Activated naive CD4-positive, alpha-beta T cell treated with anti-CD3 and anti-CD28 coated beads, Interleukin-2, amount 50 U/mL, for 16 hours (primary cell): ENCODE results near the gene SERPINE1.
"Not testable (repeated sequence)": the region's sequence is repeated elsewhere in the genome, so short reads cannot be mapped to it uniquely, and the experiment has no call there.

ENCODE experiments used
- DNase-seq: peaks from one replicate; pipeline ENCODE4 v3.0.0-alpha.2; 2020

SERPINE1 gene

GRCh38 chr7:101102026-101102425 is 24.9 kb upstream of the SERPINE1 start:
- DNase-seq: no peak

DNA sequence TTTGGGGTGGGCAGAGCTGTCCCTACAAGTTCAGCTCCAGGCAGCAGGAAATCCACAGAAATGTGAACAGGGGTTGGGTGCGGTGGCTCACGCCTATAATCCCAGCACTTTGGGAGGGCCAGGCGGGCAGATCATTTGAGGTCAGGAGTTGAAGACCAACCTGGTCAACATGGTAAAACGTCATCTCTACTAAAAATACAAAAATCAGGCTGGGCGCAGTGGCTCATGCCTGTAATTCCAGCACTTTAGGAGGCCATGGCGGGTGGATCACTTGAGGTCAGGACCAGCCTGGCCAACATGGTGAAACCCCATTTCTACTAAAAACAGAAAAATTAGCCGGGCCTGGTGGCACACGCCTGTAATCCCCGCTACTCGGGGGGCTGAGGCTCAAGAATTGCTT is 23.2 kb upstream of the SERPINE1 start:
- not testable (repeated sequence) for DNase-seq

GRCh38 chr7:101104193-101104713 is 22.7 kb upstream of the SERPINE1 start:
- DNase-seq: no peak

- DNase-seq: no peak
Measured at GRCh38 chr7:101104799-101105198, 22.1 kb upstream of the SERPINE1 start.

GRCh38 chr7:101105248-101105647 is 21.7 kb upstream of the SERPINE1 start:
- DNase-seq: not testable (repeated sequence)

DNA sequence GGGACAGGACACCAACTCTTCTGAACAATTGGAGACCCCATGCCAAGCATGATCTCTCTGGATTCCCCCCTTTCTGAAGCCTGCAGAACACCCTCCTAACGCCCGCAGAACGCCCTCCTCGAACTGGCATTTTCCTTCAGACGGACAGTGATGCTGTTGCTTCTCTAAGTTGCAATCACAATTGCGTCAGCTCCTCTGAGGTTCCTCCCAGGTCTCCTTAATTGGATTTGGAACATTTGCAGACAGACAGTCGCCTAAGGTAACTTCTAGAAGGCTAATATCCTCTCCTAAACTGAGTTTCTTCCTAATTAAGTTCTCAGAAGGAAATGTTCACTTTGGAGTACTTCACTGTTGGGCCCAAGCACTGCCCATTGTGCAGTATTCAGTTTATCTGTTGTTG is 20.5 kb upstream of the SERPINE1 start:
- DNase-seq: no peak

- no peak for DNase-seq
Measured at GRCh38 chr7:101108330-101108857, 18.5 kb upstream of the SERPINE1 start.

DNA sequence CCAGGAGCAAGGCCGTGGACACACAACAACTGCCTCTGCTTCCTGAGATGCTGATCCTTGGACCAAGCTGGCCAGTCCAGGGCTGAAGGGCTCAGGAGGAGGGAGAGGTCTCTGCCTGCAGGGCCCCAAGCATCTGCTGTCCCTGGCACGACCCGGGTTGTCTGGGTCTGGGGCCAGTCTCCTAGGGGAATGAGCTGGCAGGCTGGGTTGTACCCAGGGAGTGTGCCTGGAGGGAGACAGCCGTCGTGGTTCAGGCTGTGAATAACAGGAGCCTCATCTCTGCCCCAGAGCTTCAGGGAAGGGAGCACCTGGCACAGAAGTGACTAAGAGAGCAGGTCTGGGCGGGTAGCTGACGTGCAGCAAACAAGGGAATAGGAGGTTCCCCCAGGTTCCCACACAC is 17.9 kb upstream of the SERPINE1 start:
- DNase-seq: no peak

DNA sequence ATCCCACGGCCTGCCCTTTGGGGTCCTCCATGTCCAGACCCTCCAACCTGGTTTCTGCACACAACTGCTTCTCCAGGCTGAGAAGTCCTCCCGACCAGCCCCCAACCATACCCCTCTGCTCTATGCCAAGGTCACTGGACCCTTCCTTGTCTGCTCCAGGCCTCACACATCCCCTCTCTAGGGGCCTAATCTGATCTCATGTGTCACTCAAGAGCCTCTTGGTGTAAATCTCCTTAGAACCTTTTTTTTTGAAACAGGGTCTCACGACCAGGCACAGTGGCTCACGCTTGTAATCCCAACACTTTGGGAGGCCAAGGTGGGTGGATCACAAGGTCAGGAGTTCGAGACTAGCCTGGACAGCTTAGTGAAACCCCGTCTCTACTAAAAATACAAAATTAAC is 17.5 kb upstream of the SERPINE1 start:
- no peak for DNase-seq

DNA sequence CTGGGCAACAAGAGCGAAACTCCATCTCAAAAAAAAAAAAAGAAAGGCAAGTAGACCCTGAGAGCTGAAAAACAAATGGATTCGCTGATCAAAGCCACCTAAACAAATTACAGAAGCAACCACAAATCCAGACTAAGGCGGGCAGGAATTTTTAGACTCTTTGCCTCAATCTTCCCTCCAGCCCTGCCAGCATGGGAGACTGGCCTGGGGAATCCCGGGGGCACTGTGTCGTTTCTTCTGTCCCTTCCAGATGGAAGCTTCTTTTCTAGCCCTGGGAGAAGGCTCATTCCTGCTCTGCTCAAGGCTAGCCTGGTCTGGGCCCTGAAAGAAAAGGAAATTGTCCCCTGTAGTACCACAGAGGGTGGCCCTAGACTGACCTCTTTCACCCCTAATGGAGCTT is 15.6 kb upstream of the SERPINE1 start:
- DNase-seq: no peak

DNA sequence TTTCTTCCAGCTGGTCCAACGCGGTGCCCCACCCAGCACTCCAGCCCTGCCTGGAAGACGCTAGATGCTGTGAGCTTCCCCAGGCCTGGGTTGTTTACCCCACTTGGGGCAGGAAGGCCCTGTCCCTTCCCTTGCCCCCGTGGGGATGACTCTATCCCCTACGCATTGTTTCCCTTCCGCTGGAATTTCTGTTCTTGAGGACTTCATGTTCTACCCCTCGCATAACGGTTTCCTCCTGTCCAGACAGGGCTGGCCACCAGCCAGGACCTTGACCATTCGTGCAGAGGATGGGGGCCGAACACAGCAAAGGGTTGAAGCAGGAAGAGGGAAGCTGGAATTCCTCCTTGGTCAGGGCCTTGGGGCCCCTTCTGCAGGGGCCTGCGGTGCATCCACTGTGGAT is 14.7 kb upstream of the SERPINE1 start:
- no peak for DNase-seq

- not testable (repeated sequence) for DNase-seq
Measured at GRCh38 chr7:101113140-101113539, 13.8 kb upstream of the SERPINE1 start.

DNA sequence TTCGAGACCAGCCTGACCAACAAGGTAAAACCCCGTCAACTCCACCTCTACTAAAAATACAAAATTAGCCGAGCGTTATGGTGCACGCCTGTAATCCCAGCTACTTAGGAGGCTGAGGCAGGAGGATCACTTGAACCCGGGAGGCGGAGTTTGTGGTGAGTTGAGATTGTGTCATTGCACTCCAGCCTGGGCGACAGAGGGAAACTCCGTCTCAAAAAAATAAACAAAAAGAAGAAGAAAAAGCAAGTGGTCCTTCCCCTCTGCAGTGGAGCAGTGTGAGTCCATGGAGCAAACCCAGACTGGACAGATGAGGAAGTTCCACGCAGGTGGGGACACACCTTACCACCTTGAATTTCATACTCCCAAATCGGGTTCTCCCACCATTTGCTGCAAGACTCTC is 13.1 kb upstream of the SERPINE1 start:
- DNase-seq: no peak

DNA sequence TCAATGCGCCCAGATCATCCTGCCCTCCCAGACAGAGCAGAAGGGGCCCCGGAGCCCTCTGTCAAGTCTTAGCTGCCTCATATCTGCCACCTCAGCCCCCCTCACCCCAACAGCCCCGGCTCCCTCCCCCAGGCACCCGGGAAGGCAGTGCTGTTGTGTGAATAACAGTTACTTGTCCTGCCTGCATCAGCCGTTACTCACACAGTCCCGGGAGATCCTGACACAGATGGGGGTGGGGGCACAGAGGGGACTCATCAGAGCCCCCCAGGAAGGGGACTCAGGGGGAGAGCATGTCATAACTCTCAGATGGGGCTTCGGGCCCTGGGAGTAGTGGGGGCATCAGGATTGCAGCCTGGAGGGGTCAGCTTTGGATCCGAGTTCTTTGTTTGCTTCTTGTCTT is 12.4 kb upstream of the SERPINE1 start:
- no peak for DNase-seq

DNA sequence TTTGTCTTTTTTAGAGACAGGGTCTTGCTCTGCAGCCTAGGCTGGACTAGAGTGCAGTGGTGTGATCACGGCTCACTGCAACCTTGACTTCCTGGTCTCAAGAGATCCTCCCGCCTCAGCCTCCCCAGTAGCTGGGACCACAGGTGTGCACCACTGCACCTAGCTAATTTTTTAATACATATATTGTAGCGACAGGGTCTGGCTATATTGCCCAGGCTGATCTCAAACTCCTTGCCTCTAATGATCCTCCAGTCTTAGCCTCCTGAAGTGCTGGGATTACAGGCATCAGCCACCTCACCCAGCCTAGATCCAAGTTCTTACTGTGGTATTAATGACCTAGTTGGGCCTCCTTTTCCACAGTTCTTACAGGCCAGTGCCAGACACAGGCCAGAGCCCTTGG is 11.7 kb upstream of the SERPINE1 start:
- DNase-seq: no peak

GRCh38 chr7:101116898-101117297 is 10.0 kb upstream of the SERPINE1 start:
- no peak for DNase-seq

DNA sequence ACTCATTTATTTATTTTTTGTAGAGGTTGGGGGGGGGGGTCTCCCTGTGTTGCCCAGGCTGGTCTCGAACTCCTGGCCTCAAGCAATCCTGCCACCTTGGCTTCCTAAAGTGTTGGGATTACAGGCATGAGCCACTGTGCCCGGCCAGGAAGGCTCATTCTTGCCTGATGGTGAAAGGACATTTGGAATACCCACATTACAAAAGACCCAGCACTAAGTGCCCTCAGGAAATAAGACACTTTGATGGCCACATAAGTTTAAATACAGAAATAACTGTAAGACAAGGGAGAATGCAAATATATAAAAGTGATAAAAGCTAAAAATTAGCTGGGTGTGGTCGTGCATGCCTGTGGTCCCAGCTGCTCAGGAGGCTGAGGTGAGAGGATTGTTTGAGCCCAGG is 8.0 kb upstream of the SERPINE1 start:
- no peak for DNase-seq

GRCh38 chr7:101119876-101120275 is 7.0 kb upstream of the SERPINE1 start:
- DNase-seq: no peak

DNA sequence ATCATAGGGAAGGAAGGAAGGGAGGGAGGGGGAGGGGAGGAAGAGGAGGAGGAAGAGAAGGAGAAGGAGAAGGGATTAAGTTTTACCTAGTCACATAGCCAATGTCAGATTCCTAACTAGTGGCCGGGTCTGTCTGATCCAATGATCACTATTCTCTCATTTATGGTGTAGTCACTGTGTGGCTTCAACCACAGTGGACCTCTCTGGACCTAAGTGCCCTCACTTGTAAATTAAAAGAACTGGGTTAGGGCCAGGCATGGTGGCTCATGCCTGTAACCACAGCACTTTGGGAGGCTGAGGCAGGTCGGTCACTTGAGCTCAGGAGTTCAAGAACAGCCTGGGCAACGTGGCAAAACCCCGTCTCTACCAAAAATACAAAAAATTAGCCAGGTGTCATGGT is 6.6 kb upstream of the SERPINE1 start:
- no peak for DNase-seq

DNA sequence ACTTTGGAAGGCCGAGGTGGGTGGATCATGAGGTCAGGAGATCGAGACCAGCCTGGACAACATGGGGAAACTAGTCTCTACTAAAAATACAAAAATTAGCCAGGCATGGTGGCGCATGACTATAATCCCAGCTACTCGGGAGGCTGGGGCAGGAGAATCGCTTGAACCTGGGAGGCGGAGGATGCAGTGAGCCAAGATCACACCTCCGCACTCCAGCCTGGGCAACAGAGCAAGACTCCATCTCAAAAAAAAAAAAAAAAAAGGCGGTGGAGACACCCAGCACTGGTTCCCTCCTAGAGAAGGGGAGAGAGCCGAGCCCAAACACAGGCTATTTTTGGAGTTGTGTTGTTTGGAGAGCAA is 5.3 kb upstream of the SERPINE1 start:
- not testable (repeated sequence) for DNase-seq

- no peak for DNase-seq
Measured at GRCh38 chr7:101121991-101122932, 4.6 kb upstream of the SERPINE1 start.

DNA sequence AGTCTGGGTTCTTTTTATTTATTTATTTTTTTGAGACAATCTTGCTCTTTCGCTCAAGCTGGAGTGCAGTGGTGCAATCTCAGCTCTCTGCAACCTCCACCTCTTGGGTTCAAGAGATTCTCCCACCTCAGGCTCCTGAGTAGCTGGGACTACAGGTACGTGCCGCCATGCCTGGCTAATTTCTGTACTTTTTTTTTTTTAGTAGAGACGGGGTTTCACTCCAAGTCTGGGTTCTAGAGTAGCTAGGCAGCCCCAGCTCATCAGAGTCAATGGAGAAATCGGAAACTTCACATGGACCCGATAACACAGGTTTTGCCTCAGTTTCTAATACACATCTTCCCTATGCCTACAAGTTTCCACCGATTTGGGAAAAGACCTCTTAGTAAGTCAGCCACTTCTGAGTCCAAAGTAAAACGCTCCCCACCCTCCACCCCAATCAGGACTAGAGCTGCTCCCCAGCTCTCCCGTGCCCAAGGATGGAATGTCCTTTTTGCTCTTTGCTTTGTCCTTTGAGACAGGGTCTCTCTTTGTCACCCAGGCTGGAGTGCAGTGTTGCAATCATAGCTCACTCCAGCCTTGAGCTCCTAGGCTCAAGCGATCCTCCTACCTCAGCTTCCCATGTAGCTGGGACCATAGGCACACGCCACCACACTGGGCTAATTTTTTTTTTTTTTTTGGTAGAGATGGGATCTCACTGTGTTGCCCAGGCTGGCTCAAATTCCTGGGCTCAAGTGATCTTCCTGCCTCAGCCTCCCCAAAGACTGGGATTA is 3.8 kb upstream of the SERPINE1 start:
- no peak for DNase-seq

DNA sequence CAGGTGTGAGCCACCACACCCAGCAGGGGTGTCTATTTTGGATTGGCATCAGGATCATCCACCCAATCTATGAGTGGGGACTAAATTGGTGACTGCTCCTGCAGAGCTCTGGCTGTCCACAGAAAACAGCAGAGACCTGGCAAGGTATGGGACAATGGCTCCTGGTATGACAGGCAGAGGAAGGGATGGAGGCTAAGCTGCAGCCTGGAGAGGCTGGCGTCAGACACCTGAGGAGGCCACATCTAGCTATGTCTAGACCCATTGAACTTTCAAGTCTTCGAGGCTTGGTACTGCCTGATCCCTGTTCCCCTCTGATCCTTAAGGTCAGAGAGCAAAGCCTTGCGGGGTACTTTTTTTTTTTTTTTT is 3.2 kb upstream of the SERPINE1 start:
- DNase-seq: no peak
